HepG2 (cell line): ENCODE measurements around the gene SNAP25. TPM values are rescaled to one million over a fixed set of nuclear protein-coding genes. Genes with fewer than 3 reads are reported as not detected.

Source experiments
- BHLHE40 ChIP-seq: IDR thresholded peaks from 2 replicates; pipeline ENCODE4 v1.6.1; 2011; ENCODE audit warnings: low read length, improper control_type of control experiment
- CBX2 ChIP-seq, 2 experiments: fragments of 200-600 bp in 1 of 2; sonication (generic); formaldehyde crosslinking in 1 of 2; IDR thresholded peaks; 2 replicates each; pipeline versions ENCODE4 v1.7.0 to v1.8.1; 2018 to 2022; ENCODE audit warnings: low read depth in 2 of 2, low read length in 1 of 2, mild to moderate bottlenecking in 1 of 2, missing genetic modification reagents in 1 of 2
- CBX5 ChIP-seq: sonication (generic); formaldehyde crosslinking; IDR thresholded peaks from 2 replicates; pipeline ENCODE4 v1.4.0; 2020; ENCODE audit warnings: missing genetic modification reagents, borderline replicate concordance
- ELF1 ChIP-seq: sonication (generic); formaldehyde crosslinking; IDR thresholded peaks from 2 replicates; pipeline ENCODE4 v1.4.0; 2020; ENCODE audit warnings: missing genetic modification reagents
- EP300 ChIP-seq, 3 experiments: sonication (generic) in 1 of 3; formaldehyde crosslinking in 1 of 3; IDR thresholded peaks; 2 replicates each; pipeline versions ENCODE4 v1.5.1 to v1.6.1; 2011 to 2020; ENCODE audit warnings: low read depth in 2 of 3, low read length in 2 of 3, borderline replicate concordance in 1 of 3, improper control_type of control experiment in 1 of 3, mild to moderate bottlenecking in 1 of 3, missing genetic modification reagents in 1 of 3, moderate library complexity in 1 of 3
- GABPB1 ChIP-seq: IDR thresholded peaks from 2 replicates; pipeline ENCODE4 v1.6.1; 2016; ENCODE audit warnings: mild to moderate bottlenecking, missing genetic modification reagents, moderate library complexity, missing compliant biosample characterization
- GATAD1 ChIP-seq: IDR thresholded peaks from 2 replicates; pipeline ENCODE4 v1.6.1; 2016; ENCODE audit warnings: missing genetic modification reagents, missing compliant biosample characterization
- HMG20A ChIP-seq: IDR thresholded peaks from 2 replicates; pipeline ENCODE4 v1.6.1; 2016; ENCODE audit warnings: borderline replicate concordance
- JUND ChIP-seq: sonication (generic); formaldehyde crosslinking; IDR thresholded peaks from 2 replicates; pipeline ENCODE4 v1.8.0; 2022; ENCODE audit warnings: mild to moderate bottlenecking, missing genetic modification reagents
- KAT8 ChIP-seq: IDR thresholded peaks from 2 replicates; pipeline ENCODE4 v1.6.1; 2016; ENCODE audit warnings: missing genetic modification reagents, missing compliant biosample characterization
- MATR3 ChIP-seq: sonication (generic); formaldehyde crosslinking; IDR thresholded peaks from 2 replicates; pipeline ENCODE4 v1.4.0; 2020; ENCODE audit warnings: missing genetic modification reagents
- MIER2 ChIP-seq: IDR thresholded peaks from 2 replicates; pipeline ENCODE4 v1.6.1; 2016; ENCODE audit warnings: missing biosample characterization, missing genetic modification reagents
- MXI1 ChIP-seq: IDR thresholded peaks from 3 replicates; pipeline ENCODE4 v1.6.1; 2012; ENCODE audit warnings: low read depth, low read length, inconsistent platforms, borderline replicate concordance
- NCOA2 ChIP-seq: sonication (generic); formaldehyde crosslinking; IDR thresholded peaks from 2 replicates; pipeline ENCODE4 v1.8.0; 2022; ENCODE audit warnings: inconsistent platforms
- NFATC3 ChIP-seq: sonication (generic); formaldehyde crosslinking; IDR thresholded peaks from 2 replicates; pipeline ENCODE4 v1.5.1; 2020; ENCODE audit warnings: mild to moderate bottlenecking, missing genetic modification reagents
- SALL1 ChIP-seq: sonication (generic); formaldehyde crosslinking; IDR thresholded peaks from 2 replicates; pipeline ENCODE4 v1.8.0; 2022; ENCODE audit warnings: mild to moderate bottlenecking, missing genetic modification reagents
- YEATS2 ChIP-seq: sonication (generic); formaldehyde crosslinking; IDR thresholded peaks from 2 replicates; pipeline ENCODE4 v1.4.0; 2020; ENCODE audit warnings: missing genetic modification reagents, borderline replicate concordance
- ZBTB43 ChIP-seq: sonication (generic); formaldehyde crosslinking; conservative IDR thresholded peaks from 2 replicates; pipeline ENCODE4 v1.4.0; 2020; ENCODE audit warnings: missing genetic modification reagents
- ZC3H13 ChIP-seq: sonication (generic); formaldehyde crosslinking; IDR thresholded peaks from 2 replicates; pipeline ENCODE4 v1.8.1; 2023; ENCODE audit warnings: mild to moderate bottlenecking, missing genetic modification reagents, moderate library complexity
- ZNF207 ChIP-seq: fragments of 450-650 bp; IDR thresholded peaks from 2 replicates; pipeline ENCODE4 v1.6.1; 2016; ENCODE audit warnings: antibody characterized with exemption, borderline replicate concordance
- ZNF331 ChIP-seq: sonication (generic); formaldehyde crosslinking; IDR thresholded peaks from 2 replicates; pipeline ENCODE4 v1.4.0; 2020; ENCODE audit warnings: missing genetic modification reagents
- ZNF878 ChIP-seq: sonication (generic); formaldehyde crosslinking; IDR thresholded peaks from 2 replicates; pipeline ENCODE4 v1.8.1; 2023; ENCODE audit warnings: mild to moderate bottlenecking, missing genetic modification reagents, moderate library complexity
- polyA plus RNA-seq, 8 experiments: library from polyadenylated mRNA; depleted of rRNA in 3 of 8; stranded (reverse) in 7 of 8; unstranded in 1 of 8; fragments of >200 nt; fragmentation: Illumina TruSeq in 4 of 8; extraction: Trizol in 4 of 8; gene quantifications; 2 replicates each; pipeline versions ENCODE4 v1.2.1 to v1.2.3, GENCODE V29; 2011 to 2016; ENCODE audit warnings: low read depth in 4 of 8, missing spikeins in 1 of 8, mixed read lengths in 1 of 8; ENCODE audit not compliant: insufficient read depth in 1 of 8
- total RNA-seq, 5 experiments: library from RNA; depleted of rRNA; stranded (reverse); fragments of >200 nt; fragmentation: Illumina TruSeq; extraction: Trizol; gene quantifications; 2 replicates each; pipeline ENCODE4 v1.2.3, GENCODE V29; 2016; ENCODE audit warnings: low read depth in 1 of 5
- TF ChIP-seq, protein P1 (sequence below): sonication (generic); IDR thresholded peaks from 2 replicates; pipeline ENCODE4 v1.6.1; 2016; ENCODE audit warnings: low read depth, borderline replicate concordance
- TF ChIP-seq, protein P2 (sequence below): sonication (generic); formaldehyde crosslinking; IDR thresholded peaks from 2 replicates; pipeline ENCODE4 v1.5.0; 2020; ENCODE audit warnings: mild to moderate bottlenecking, missing genetic modification reagents, borderline replicate concordance
- TF ChIP-seq, protein P3 (sequence below): IDR thresholded peaks from 2 replicates; pipeline ENCODE4 v1.6.1; 2016; ENCODE audit warnings: low read depth, borderline replicate concordance

Gene SNAP25
- total and polyA plus RNA-seq, 2 of the 13 experiments (the other 11 are each of a cell fraction or from before 2014, with no cell fraction given): not detected

DNA sequence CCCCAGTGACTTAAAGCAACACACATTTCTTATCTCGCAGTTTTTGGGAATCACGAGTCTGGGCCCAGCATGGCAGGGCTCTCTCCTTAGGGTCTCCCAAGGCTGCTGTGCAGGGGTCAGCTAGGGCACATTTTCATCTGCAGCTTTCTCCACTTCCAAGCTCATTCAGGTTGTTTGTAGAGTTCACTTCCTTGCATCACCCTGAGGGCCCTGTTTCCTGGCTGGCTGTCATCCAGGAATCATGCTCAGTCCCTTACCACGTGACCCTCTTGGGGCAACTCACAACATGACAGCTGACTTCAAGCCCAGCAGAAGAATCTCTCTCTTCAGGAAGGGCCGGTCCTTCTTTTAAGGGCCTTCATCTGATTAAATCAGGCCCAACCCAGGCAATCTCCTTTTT lies 21.3 kb downstream of the SNAP25 start (continued):
- peak; percentile 57; the same call in 1 of the 2 replicates for TF ChIP-seq KAT8 (CRISPR knock-in tag)
- TF ChIP-seq YEATS2 (CRISPR knock-in tag): peak; percentile 50; the same call in 1 of the 2 replicates
- 0 out of 2 replicates have a peak, but pooled peaks have one; percentile 20 for TF ChIP-seq MIER2 (CRISPR knock-in tag)
- no peak for TF ChIP-seq ZBTB43
- TF ChIP-seq GABPB1 (CRISPR knock-in tag): peak; percentile 60; the same call in 1 of the 2 replicates
- 0 out of 3 replicates have a peak, but pooled peaks have one; percentile 14 for TF ChIP-seq MXI1
- TF ChIP-seq HMG20A: peak; percentile 52; the same call in 1 of the 2 replicates
- peak; percentile 55 for TF ChIP-seq SALL1
- TF ChIP-seq, protein P1, sequence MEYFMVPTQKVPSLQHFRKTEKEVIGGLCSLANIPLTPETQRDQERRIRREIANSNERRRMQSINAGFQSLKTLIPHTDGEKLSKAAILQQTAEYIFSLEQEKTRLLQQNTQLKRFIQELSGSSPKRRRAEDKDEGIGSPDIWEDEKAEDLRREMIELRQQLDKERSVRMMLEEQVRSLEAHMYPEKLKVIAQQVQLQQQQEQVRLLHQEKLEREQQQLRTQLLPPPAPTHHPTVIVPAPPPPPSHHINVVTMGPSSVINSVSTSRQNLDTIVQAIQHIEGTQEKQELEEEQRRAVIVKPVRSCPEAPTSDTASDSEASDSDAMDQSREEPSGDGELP: peak; percentile 64; the same call in 1 of the 2 replicates
- 0 out of 2 replicates have a peak, but pooled peaks have one; percentile 63 for TF ChIP-seq CBX5 (CRISPR knock-in tag)
- TF ChIP-seq EP300 (IDR thresholded peaks at IDR 0.05; ENCODE audit: low read depth in 2 of 2, low read length in 2 of 2): 0 out of 4 replicates have a peak, but pooled peaks of 1 of the 2 experiments have one; percentile 30
- TF ChIP-seq EP300 (CRISPR knock-in tag; IDR thresholded peaks at IDR 0.05; ENCODE audit: borderline replicate concordance): 0 out of 2 replicates have a peak, but pooled peaks have one; percentile 19
- TF ChIP-seq NFATC3 (CRISPR knock-in tag): no peak
- TF ChIP-seq ZNF331: peak; percentile 33; the same call in 1 of the 2 replicates
- no peak for TF ChIP-seq MATR3 (CRISPR knock-in tag)
- TF ChIP-seq ZNF207: no peak
- peak; percentile 57 for TF ChIP-seq BHLHE40
- peak; percentile 36; the same call in 1 of the 2 replicates for TF ChIP-seq NCOA2 (CRISPR knock-in tag)
- TF ChIP-seq ZC3H13 (CRISPR knock-in tag): no peak
- peak; percentile 55; the same call in 1 of the 2 replicates for TF ChIP-seq ELF1
- TF ChIP-seq, protein P2, sequence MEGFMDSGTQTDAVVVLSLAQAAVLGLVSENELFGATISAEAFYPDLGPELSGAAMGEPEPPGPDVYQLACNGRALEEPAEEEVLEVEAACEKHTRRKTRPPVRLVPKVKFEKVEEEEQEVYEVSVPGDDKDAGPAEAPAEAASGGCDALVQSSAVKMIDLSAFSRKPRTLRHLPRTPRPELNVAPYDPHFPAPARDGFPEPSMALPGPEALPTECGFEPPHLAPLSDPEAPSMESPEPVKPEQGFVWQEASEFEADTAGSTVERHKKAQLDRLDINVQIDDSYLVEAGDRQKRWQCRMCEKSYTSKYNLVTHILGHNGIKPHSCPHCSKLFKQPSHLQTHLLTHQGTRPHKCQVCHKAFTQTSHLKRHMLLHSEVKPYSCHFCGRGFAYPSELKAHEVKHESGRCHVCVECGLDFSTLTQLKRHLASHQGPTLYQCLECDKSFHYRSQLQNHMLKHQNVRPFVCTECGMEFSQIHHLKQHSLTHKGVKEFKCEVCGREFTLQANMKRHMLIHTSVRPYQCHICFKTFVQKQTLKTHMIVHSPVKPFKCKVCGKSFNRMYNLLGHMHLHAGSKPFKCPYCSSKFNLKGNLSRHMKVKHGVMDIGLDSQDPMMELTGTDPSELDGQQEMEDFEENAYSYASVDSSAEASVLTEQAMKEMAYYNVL (CRISPR knock-in tag): no peak
- no peak for TF ChIP-seq ZNF878 (CRISPR knock-in tag)
- TF ChIP-seq CBX2 (IDR thresholded peaks at IDR 0.05; ENCODE audit: low read depth, low read length): no peak
- TF ChIP-seq CBX2 (CRISPR knock-in tag; IDR thresholded peaks at IDR 0.05; ENCODE audit: low read depth): no peak
- TF ChIP-seq, protein P3, sequence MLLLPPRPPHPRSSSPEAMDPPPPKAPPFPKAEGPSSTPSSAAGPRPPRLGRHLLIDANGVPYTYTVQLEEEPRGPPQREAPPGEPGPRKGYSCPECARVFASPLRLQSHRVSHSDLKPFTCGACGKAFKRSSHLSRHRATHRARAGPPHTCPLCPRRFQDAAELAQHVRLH (CRISPR knock-in tag): no peak
- 0 out of 2 replicates have a peak, but pooled peaks have one; percentile 17 for TF ChIP-seq GATAD1 (CRISPR knock-in tag)
- TF ChIP-seq JUND (CRISPR knock-in tag): no peak
